Gastrocnemius medialis (tissue), 4 donors: ENCODE measurements around the gene PKM. TPM values are rescaled to one million over a fixed set of nuclear protein-coding genes. Genes with fewer than 3 reads are reported as not detected.

Experiments used
- ATAC-seq, 2 donors: fragments of 150-250 bp; one replicate each; pipeline ENCODE4 v1.9.1; 2016
- DNase-seq, 2 donors: peaks; one replicate each; pipeline ENCODE4 v3.0.0-alpha.2; 2019
- H3K27ac ChIP-seq, 4 donors: fragments of 200-600 bp; sonication (generic); 1 replicate in 1 of 4; 2 replicates in 3 of 4; pipeline ENCODE4 v1.5.1; 2016 to 2018; ENCODE audit warnings: mild to moderate bottlenecking in 2 of 4, moderate library complexity in 1 of 4
- H3K27me3 ChIP-seq, 3 donors: fragments of 200-600 bp; sonication (generic) in 2 of 3; 1 replicate in 1 of 3; 2 replicates in 2 of 3; pipeline versions ENCODE4 v1.5.1 to v1.6.0; 2016 to 2019; ENCODE audit warnings: mild to moderate bottlenecking in 1 of 3, moderate library complexity in 1 of 3
- H3K36me3 ChIP-seq, 2 donors: fragments of 200-600 bp; sonication (generic) in 1 of 2; one replicate each; pipeline ENCODE4 v1.5.1; 2017 to 2018
- H3K4me1 ChIP-seq, 2 donors: fragments of 200-600 bp; sonication (generic) in 1 of 2; one replicate each; pipeline ENCODE4 v1.5.1; 2016 to 2017; ENCODE audit warnings: mild to moderate bottlenecking in 2 of 2
- H3K4me3 ChIP-seq, 4 donors: fragments of 200-600 bp; sonication (generic) in 3 of 4; 1 replicate in 1 of 4; 2 replicates in 3 of 4; pipeline ENCODE4 v1.5.1; 2016 to 2019; ENCODE audit warnings: mild to moderate bottlenecking in 2 of 4
- H3K9me3 ChIP-seq, 3 donors: fragments of 200-600 bp; sonication (generic) in 2 of 3; 1 replicate in 1 of 3; 2 replicates in 2 of 3; pipeline ENCODE4 v1.5.1; 2016 to 2019
- POLR2A ChIP-seq, 2 donors: fragments of 450-650 bp; IDR thresholded peaks; one replicate each; pipeline ENCODE4 v1.6.1; 2017; ENCODE audit warnings: antibody characterized with exemption in 2 of 2, mild to moderate bottlenecking in 2 of 2, moderate library complexity in 2 of 2
- in situ Hi-C, 4 donors: fragments of 200-750 bp; cut with MboI; loops; one replicate each; pipeline versions ENCODE4 v1.15.0 to v1.8.0; 2017; ENCODE audit warnings: low sequenced_read_pairs in 4 of 4
- intact Hi-C: fragments of 100-400 bp; cut with DNase I; formaldehyde crosslinking; loops from one replicate; pipeline ENCODE4 v1.15.1; 2023; ENCODE audit warnings: low total_unique reads
- total RNA-seq, 4 donors: library from RNA; depleted of rRNA; stranded (reverse); fragments of >200 nt; gene quantifications; one replicate each; pipeline versions ENCODE4 v1.1.0 to v1.2.3, GENCODE V29; 2016
- TF ChIP-seq, protein P1 (sequence below), 5 experiments: fragments of 450-650 bp in 3 of 5; fragments of 200-600 bp in 2 of 5; sonication (generic) in 2 of 5; IDR thresholded peaks in 4 of 5; conservative IDR thresholded peaks in 1 of 5; 1 replicate in 4 of 5; 2 replicates in 1 of 5; pipeline ENCODE4 v1.5.1; 2016 to 2019; ENCODE audit warnings: antibody characterized with exemption in 5 of 5, mild to moderate bottlenecking in 3 of 5, moderate library complexity in 3 of 5

The PKM gene
- total RNA-seq, 4 donors from 2014 or later: 691 to 946 (median 810) TPM

DNA sequence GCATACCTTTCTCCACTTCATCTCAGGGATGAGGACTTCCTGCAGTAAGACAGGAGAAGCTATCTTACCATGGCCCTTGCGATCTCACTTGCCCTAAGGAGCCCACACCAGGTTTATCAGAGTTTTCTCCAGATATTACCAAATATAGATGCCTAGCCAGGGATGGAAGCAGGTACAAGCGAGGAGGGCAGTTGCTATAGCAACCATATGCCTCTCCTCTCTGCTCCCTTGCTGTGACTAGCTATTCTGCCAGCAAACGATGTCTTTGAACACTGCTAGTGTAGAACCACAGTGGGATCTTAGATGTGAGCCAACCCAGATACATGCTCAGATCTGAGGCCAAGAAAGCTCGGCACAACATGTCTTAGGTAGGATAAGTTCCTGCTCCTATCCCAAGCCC, 67.3 kb downstream of the PKM start:
- in situ Hi-C loops: loop anchor here in 3 of 4 donors (25.0 kb wide), 5 partner anchors 251 to 701 kb away; no protein-coding TSS in a partner anchor
- intact Hi-C loops: no loop called here
- Histone ChIP-seq H3K36me3 (no peaks in the 10 kb centered on the region), H3K4me1 (peaks cover 8 to 14% of the 10 kb centered on the region in 2 donors), H3K27ac (no peak overlapping the region), H3K27me3 (no peaks in the 10 kb centered on the region), H3K4me3 (no peak overlapping the region), H3K9me3 (no peaks in the 10 kb centered on the region)
- no peak for DNase-seq
- TF ChIP-seq POLR2A (IDR thresholded peaks at IDR 0.05): no peak
- TF ChIP-seq, protein P1, sequence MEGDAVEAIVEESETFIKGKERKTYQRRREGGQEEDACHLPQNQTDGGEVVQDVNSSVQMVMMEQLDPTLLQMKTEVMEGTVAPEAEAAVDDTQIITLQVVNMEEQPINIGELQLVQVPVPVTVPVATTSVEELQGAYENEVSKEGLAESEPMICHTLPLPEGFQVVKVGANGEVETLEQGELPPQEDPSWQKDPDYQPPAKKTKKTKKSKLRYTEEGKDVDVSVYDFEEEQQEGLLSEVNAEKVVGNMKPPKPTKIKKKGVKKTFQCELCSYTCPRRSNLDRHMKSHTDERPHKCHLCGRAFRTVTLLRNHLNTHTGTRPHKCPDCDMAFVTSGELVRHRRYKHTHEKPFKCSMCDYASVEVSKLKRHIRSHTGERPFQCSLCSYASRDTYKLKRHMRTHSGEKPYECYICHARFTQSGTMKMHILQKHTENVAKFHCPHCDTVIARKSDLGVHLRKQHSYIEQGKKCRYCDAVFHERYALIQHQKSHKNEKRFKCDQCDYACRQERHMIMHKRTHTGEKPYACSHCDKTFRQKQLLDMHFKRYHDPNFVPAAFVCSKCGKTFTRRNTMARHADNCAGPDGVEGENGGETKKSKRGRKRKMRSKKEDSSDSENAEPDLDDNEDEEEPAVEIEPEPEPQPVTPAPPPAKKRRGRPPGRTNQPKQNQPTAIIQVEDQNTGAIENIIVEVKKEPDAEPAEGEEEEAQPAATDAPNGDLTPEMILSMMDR (IDR thresholded peaks at IDR 0.05 in 4 of 5, conservative IDR thresholded peaks at IDR 0.05 in 1 of 5): no peak
- ATAC-seq: no peak

DNA sequence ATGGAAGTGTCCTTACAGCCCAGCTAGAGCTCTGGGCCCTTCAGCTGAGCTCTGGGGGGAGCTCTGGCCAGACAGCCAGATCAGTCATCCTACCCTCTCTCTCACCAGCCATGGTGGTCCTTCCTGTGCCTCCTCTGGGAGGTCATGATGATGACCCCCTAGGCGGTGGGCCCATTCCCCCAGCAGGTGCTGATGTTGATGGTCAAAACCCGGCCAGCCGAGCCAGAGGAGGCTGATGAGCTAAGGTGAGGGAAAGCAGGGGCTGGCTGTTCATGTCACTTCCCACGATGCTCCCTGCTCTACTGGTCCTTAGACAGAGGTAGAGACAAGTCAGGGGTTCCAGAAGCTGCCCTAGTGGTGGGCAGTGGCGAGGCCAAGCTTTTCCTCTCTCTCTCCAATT, 68.4 kb downstream of the PKM start:
- no peaks in the 10 kb centered on the region for H3K9me3 ChIP-seq
- TF ChIP-seq POLR2A (IDR thresholded peaks at IDR 0.05): no peak
- TF ChIP-seq, protein P1 (IDR thresholded peaks at IDR 0.05 in 4 of 5, conservative IDR thresholded peaks at IDR 0.05 in 1 of 5): no peak
- H3K4me1 ChIP-seq: peaks cover 8 to 14% of the 10 kb centered on the region in 2 donors
- no peak for DNase-seq
- in situ Hi-C loops (loop anchor here in 3 of 4 donors (25.0 kb wide), 5 partner anchors 250 to 700 kb away; no protein-coding TSS in a partner anchor), intact Hi-C loops (no loop called here)
- H3K27ac ChIP-seq: no peak overlapping the region
- no peaks in the 10 kb centered on the region for H3K27me3 ChIP-seq
- ATAC-seq: no peak
- H3K4me3 ChIP-seq: no peak overlapping the region
- no peaks in the 10 kb centered on the region for H3K36me3 ChIP-seq

DNA sequence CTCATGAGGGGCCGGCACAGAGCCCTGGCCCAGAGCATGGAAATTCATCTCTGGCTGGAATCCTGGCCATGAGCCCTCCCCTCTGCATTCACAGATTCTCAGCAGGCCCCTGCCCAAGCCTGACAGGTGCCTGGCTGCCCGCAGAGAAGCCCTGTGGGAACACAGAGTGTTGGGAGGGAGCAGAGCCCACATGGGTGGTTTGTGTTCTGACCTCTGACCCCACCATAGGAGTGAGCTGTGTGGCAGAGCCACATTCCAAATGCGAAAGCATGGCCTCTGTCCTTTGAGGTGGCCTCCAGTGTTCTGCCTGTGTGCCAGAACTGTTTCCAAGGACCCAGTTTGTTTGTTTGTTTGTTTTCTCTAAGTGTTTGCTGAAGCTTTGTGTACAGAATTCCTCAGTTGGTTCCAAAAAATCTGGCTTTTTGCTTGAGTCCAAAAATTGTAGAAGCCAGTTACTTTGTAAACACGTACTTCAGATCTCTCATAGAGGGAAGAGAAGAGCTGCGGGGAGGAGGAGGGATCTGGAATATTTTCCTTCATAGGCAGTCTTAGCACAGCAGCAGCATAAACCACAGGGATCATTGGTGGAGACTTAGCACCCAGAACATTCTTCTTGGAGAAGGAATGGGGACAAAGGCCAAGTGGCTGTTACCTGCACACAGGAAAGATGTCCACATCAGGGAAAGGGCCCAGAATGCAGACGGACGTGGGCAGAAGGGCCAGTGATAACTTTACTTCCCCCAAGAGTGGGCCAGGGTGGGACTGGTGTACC, 69.4 kb downstream of the PKM start:
- Histone ChIP-seq H3K27ac (peak overlapping the region in 2 of 4 donors; percentile 46 to 61), H3K27me3 (no peaks in the 10 kb centered on the region), H3K4me3 (no peak overlapping the region), H3K36me3 (no peaks in the 10 kb centered on the region), H3K4me1 (peaks cover 8 to 14% of the 10 kb centered on the region in 2 donors), H3K9me3 (no peaks in the 10 kb centered on the region)
- TF ChIP-seq, protein P1 (IDR thresholded peaks at IDR 0.05 in 4 of 5, conservative IDR thresholded peaks at IDR 0.05 in 1 of 5): no peak
- TF ChIP-seq POLR2A (IDR thresholded peaks at IDR 0.05): no peak
- intact Hi-C loops: no loop called here
- ATAC-seq (no peak), DNase-seq (no peak)
- in situ Hi-C loops: loop anchor here in 3 of 4 donors (25.0 kb wide), 5 partner anchors 249 to 699 kb away; no protein-coding TSS in a partner anchor

DNA sequence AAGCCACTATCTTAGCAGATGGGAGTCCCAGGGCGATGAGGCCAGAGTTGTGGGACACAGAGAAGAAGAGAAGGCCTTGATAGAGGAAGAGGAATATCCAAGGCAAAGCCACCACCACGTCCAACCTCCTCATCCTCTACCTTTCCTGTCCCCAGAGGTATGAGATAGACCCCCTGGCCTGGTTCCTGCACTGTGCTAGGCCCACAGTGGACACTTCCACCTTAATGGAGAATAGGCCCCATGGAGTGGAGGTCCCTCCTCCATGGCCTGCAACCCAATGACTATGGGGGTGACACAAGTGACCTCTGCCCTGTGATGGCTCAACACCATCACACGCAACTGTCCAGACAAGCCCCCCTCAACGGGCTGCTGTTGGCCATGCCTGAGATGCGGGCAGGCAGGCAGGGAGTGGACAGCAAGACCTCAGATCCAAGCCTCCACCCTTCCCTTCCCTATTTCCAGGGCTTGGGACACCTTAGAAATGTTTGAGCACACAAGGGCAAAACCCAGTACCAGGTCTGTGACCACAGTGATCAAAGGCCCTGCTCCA, 70.2 kb downstream of the PKM start:
- H3K4me1 ChIP-seq: peaks cover 8 to 14% of the 10 kb centered on the region in 2 donors
- intact Hi-C loops (no loop called here), in situ Hi-C loops (loop anchor here in 3 of 4 donors (25.0 kb wide), 5 partner anchors 248 to 698 kb away; no protein-coding TSS in a partner anchor)
- H3K4me3 ChIP-seq: no peak overlapping the region
- H3K27me3 ChIP-seq: no peaks in the 10 kb centered on the region
- no peak for TF ChIP-seq POLR2A (IDR thresholded peaks at IDR 0.05)
- TF ChIP-seq, protein P1 (IDR thresholded peaks at IDR 0.05 in 4 of 5, conservative IDR thresholded peaks at IDR 0.05 in 1 of 5): no peak
- no peak for ATAC-seq
- H3K9me3 ChIP-seq: no peaks in the 10 kb centered on the region
- H3K27ac ChIP-seq: peak overlapping the region in 2 of 4 donors; percentile 46 to 61
- H3K36me3 ChIP-seq: no peaks in the 10 kb centered on the region
- DNase-seq: no peak
